Glutamatergic neuron (in vitro differentiated cells): Measurements from ENCODE around the gene GOLGA1. TPM values are rescaled to one million over a fixed set of nuclear protein-coding genes. Genes with fewer than 3 reads are reported as not detected.
A peak's percentile ranks its signal among the peaks of the same experiment; 100 is the strongest.

Source experiments
- DNase-seq: peaks from one replicate; pipeline ENCODE4 v3.0.0; 2022
- H3K27ac Mint-ChIP-seq: one replicate; pipeline ENCODE4 v1.8.0; 2020; ENCODE audit warnings: mild to moderate bottlenecking, mixed read lengths, inconsistent platforms; ENCODE audit not compliant: unreplicated experiment
- H3K27me3 Mint-ChIP-seq: one replicate; pipeline ENCODE4 v1.8.0; 2020; ENCODE audit warnings: mild to moderate bottlenecking, moderate library complexity, mixed read lengths, inconsistent platforms; ENCODE audit not compliant: unreplicated experiment
- H3K36me3 Mint-ChIP-seq: one replicate; pipeline ENCODE4 v1.8.0; 2020; ENCODE audit warnings: mild to moderate bottlenecking, mixed read lengths, inconsistent platforms; ENCODE audit not compliant: unreplicated experiment
- H3K4me1 Mint-ChIP-seq: one replicate; pipeline ENCODE4 v1.8.0; 2020; ENCODE audit warnings: mild to moderate bottlenecking, low read depth, mixed read lengths, inconsistent platforms; ENCODE audit not compliant: unreplicated experiment
- H3K4me3 Mint-ChIP-seq: one replicate; pipeline ENCODE4 v1.8.0; 2020; ENCODE audit warnings: mild to moderate bottlenecking, mixed read lengths, inconsistent platforms; ENCODE audit not compliant: unreplicated experiment
- H3K9me3 Mint-ChIP-seq: one replicate; pipeline ENCODE4 v1.8.0; 2020; ENCODE audit warnings: mild to moderate bottlenecking, moderate library complexity, mixed read lengths, inconsistent platforms; ENCODE audit not compliant: unreplicated experiment
- total RNA-seq: library from RNA; stranded (reverse); fragmentation: NEBNext Ultra II Directional; extraction: Animal tissue kit (Norgen Biotek cat#: 25700); gene quantifications from one replicate; pipeline ENCODE4 v1.2.1, GENCODE V29; 2021; ENCODE audit not compliant: unreplicated experiment
- TF ChIP-seq, protein P1 (sequence below): fragments of 200-600 bp; sonication (generic); IDR thresholded peaks from one replicate; pipeline ENCODE4 v1.5.0; 2021; ENCODE audit not compliant: partially characterized antibody, unreplicated experiment

The GOLGA1 gene
- total RNA-seq, 1 donor from 2014 or later, result 18.3 TPM

DNA sequence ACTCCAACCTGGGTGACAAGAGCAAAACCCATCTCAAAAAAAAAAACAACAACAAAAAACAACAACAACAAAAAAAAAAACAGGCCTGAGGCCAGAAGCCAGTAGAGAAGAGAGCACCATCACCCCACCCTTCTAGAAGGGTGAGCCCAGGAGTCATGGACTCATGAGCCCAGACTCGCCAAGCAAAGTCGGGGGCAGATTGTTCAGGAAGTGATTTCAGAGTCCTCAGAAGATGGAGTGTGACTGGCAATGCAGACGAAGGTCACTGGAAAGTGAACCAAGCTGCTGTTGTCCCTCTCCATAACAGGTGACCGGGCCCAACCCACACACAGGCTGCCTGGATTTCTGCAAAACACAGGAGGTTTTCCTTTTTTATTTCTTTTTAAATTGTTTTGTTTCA is 96.6 kb downstream of the GOLGA1 start:
- no peaks in the 10 kb centered on the region for H3K36me3 Mint-ChIP-seq
- H3K27ac Mint-ChIP-seq, result no peak overlapping the region
- peaks cover 3% of the 10 kb centered on the region for H3K9me3 Mint-ChIP-seq
- no peak for DNase-seq
- TF ChIP-seq, protein P1, sequence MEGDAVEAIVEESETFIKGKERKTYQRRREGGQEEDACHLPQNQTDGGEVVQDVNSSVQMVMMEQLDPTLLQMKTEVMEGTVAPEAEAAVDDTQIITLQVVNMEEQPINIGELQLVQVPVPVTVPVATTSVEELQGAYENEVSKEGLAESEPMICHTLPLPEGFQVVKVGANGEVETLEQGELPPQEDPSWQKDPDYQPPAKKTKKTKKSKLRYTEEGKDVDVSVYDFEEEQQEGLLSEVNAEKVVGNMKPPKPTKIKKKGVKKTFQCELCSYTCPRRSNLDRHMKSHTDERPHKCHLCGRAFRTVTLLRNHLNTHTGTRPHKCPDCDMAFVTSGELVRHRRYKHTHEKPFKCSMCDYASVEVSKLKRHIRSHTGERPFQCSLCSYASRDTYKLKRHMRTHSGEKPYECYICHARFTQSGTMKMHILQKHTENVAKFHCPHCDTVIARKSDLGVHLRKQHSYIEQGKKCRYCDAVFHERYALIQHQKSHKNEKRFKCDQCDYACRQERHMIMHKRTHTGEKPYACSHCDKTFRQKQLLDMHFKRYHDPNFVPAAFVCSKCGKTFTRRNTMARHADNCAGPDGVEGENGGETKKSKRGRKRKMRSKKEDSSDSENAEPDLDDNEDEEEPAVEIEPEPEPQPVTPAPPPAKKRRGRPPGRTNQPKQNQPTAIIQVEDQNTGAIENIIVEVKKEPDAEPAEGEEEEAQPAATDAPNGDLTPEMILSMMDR, result no peak
- H3K4me1 Mint-ChIP-seq, result no peaks in the 10 kb centered on the region
- H3K4me3 Mint-ChIP-seq, result no peak overlapping the region
- H3K27me3 Mint-ChIP-seq, result no peaks in the 10 kb centered on the region

DNA sequence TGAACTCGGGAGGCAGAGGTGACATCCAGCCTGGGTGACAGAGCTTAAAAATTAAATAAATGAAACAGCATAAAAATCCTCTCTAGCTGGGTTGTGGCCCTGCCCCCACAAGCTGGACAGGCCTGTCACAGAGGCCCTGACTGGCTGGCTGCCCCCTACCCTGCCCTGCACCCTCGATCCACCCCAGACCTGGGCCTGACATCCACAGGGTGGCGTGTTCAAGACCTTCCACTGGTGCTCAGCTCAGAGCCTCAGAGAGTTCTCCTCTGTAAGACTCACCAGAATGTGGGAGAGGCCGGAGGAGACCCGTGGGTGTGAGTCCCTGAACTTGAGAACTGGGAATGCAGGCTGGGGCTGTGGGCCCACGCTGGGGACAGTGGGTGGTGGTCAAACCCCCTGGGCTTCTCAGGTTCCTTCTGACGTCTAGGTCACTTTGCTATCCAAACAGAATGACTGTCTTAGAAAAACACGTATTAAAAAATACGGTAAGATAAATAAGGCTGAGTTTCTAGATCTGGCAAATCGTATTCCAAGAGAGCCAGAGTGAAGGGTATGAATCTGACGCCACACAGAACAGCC is 97.3 kb downstream of the GOLGA1 start:
- Mint-ChIP-seq H3K27ac (no peak overlapping the region), H3K4me3 (no peak overlapping the region), H3K36me3 (no peaks in the 10 kb centered on the region), H3K27me3 (no peaks in the 10 kb centered on the region), H3K9me3 (peaks cover 3% of the 10 kb centered on the region), H3K4me1 (no peaks in the 10 kb centered on the region)
- TF ChIP-seq, protein P1, result no peak
- DNase-seq, result no peak

DNA sequence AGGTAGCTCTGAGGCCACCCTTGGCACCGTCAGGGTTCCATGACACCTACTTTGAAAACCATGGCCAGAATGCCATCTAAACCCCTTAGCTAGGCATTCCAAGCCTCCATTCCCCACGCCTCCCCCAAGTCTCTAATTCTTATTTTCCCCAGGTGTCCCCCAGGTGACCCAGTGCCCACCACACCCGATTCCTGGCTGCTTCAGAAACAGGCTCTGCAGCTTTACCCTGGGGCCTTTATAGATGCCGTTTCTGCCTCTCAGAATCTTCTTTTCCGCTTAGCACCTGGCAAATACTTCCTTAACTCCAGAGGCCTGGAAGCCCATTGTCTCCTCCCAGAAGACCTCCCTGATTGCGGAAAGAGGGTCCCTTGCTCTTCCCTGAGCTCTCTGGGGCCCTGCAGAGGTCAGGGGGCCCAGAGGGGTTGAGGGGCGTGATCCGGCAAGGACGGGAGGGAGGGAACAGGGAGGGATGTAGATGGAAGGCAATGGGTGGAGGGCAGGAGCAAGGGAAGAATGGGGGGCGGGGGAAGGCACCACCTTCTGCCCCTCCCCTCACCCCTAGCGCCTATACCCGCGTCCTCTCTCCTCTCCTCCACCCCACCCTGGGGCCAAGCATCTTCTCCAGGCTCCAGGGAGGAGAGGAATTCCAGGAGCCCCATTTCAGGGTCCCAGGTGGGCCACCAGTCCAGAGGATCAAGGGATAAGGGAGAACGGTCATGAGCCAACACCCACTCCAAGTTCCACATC is 99.6 kb downstream of the GOLGA1 start:
- Mint-ChIP-seq H3K4me1 (no peaks in the 10 kb centered on the region), H3K9me3 (peaks cover 3% of the 10 kb centered on the region), H3K36me3 (no peaks in the 10 kb centered on the region), H3K27me3 (no peaks in the 10 kb centered on the region), H3K27ac (no peak overlapping the region), H3K4me3 (no peak overlapping the region)
- TF ChIP-seq, protein P1, result no peak
- no peak for DNase-seq

DNA sequence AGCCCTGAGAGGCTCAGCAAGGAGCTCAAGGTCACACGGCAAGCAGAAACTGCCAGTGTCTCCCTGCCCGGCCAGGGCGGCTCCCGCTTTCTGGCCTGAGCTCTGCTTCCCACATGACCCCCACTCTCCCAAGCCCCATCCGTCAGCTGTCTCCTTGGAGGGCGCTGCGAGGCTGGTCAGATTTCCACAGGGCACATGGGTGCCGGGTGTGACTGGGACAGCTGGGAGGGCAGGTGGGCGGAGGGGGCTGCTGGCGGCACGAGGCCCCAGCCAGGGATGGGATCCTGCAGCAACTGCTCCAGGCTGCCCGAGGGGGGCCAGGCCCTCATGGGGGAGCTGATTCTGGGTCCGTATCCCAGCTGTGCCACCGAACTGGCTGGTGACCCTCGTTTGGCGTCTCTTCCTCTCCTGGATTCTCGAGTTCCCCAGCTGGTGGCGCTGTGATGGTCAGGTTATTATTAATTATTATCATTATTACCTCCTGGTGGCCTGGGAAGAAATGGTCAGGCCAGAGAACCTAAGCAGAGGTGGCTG is 100.5 kb downstream of the GOLGA1 start:
- TF ChIP-seq, protein P1, result peak; percentile 41
- no peaks in the 10 kb centered on the region for H3K4me1 Mint-ChIP-seq
- H3K27me3 Mint-ChIP-seq, result no peaks in the 10 kb centered on the region
- H3K4me3 Mint-ChIP-seq, result no peak overlapping the region
- peaks cover 5% of the 10 kb centered on the region for H3K9me3 Mint-ChIP-seq
- H3K27ac Mint-ChIP-seq, result no peak overlapping the region
- H3K36me3 Mint-ChIP-seq, result no peaks in the 10 kb centered on the region
- no peak for DNase-seq
